HUDEP-2 (cell line): Measurements from ENCODE around the gene MED23.
"Not testable (repeated sequence)": the region's sequence is repeated elsewhere in the genome, so short reads cannot be mapped to it uniquely, and the experiment has no call there.

Experiments used
- DNase-seq, 76 experiments: peaks; one replicate each; lab custom pipeline; 2025; ENCODE audit not compliant: unreplicated experiment in 76 of 76; lab: John Stamatoyannopoulos, UW

Gene MED23

GRCh38 chr6:131587909-131588308 lies 40.1 kb downstream of the MED23 start:
- DNase-seq: no peak

DNA sequence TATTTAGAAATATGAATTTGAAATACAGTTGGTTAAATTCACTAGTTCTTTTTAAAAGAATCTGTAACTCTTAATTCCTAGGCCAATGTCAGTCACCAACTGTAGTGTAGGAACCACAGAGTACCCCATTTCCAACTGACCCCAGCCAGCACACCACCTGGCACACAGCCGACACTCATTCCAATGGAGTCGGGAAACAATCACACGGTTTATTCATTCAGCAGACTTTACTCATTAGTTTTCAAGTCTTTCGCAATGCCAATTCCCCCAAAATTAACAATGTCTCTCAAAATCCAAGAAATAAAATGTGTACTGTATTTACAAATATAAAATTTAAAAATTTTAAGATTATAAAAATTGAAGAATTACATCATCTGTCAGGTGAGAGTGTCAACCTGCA lies 41.5 kb downstream of the MED23 start:
- no peak for DNase-seq

DNA sequence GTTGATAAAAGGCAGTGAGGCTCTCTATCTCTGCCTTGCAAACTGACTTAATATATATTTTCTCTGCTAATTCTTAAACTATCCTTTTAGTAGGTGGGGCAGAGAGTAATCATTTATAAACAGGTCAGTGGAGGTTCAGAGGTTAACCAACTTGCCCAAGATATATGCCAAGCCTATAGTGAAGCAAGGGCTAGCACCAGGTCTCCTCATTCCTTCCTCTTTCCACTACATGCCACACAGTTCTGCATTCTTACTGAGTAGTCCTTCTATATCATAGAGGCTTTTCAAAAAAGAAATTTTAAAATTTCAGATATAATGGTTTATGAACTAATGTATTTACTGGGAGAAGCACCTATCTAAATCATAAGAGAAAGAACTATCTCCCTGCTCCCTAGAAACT lies 46.5 kb downstream of the MED23 start:
- DNase-seq: no peak

- DNase-seq: no peak
These were observed 52.1 kb downstream of the MED23 start for GRCh38 chr6:131575834-131576478.

DNA sequence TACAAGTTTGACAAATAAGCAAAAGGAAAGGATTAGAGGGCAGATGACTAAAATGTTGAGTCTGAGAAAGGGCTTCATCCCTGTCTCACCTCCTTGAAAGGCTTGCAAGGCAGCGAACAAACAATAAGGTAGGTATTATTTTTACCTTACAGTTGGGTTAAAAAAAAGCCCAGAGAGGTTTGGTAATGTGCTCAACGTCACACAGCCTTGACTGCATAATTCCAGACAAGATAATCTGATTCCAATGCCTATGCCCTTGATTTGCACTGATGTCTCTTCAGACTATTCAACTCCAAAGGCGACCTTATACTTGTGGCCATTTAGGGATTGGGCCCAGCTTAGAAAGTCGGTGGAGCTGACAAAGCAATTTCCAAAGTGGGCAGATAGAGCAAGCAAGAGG lies 53.4 kb downstream of the MED23 start:
- no peak for DNase-seq

DNA sequence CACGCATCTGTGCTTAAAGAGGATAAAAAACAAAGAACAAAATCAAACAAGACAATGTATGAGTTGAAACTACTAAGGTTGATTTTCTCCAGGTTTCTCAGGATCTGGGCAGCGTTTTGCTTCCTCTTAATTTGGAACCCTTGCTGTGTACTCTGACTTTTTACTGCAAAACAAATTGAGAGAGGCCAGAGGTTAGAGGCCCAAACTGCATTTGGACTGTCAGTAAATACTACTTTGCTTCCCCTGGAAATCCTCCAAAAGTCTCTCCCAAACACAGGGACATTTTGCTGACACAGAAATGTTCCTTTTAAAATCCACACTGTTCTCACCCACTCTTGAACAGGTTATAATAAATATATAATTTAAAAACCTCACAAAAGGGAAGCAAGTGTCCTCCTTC lies 53.9 kb downstream of the MED23 start:
- no peak for DNase-seq

DNA sequence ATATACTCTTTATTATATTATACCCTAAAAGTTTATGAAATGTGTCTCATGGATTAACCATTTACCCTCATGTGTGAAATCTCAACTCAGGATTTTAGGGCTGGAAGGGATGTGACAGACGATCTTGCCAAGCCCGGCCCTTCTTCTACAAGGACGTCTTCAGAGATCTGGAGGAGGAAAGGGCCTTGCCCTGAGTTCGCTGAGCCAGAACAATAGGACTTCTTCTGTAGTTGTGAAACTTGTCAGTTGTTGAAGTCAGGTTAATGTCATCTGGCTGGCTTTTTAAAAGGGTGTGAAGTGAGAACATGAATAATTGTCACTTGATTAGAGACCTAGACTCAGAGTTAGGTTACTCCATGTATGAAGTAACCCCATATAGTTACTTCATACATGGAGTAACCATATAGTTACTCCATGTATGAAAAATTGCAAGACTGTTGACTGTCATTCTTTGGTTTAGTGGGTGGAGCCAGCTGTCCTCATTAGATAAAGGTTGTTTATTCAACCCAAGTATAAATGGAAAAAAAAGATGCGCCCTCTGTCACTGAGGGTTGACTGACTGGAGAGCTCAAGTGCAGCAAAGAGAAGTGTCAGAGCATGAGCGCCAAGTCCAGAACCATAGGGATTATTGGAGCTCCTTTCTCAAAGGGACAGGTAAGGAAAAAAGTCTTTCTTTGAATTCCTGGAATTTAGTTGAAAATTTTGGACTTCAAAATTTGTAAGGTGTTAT lies 55.2 kb downstream of the MED23 start, which contains the start of gene ARG1:
TSS of gene ARG1 (plus strand) at position 541 of the 730 bp plus-strand sequence. CDS start at position 598, 57 bp downstream.
- peak in 10 of 76 experiments; percentile 3 to 48 (median 16) for DNase-seq

DNA sequence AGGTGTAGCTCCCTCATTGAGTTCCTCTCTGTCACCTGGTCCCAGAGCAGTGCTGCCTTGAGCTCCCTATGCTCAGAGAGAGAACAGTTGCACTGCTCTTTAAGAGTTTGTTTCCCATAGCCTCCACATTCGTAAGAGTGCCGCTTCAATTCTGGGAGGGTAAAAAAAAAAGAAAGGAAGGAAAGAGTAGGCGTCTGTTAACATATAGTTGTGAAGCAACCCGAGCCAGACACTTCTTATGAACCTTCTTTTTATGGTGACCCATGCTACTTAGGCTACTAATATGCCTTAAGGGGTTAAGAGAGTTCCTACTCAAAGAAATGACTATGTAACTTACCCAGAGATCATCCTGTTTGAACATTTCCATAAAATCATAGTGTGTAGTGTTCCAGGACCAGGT lies 59.3 kb downstream of the MED23 start:
- DNase-seq: no peak

GRCh38 chr6:131565056-131565455 lies 63.0 kb downstream of the MED23 start:
- DNase-seq: no peak

- no peak for DNase-seq
These were observed 65.9 kb downstream of the MED23 start for GRCh38 chr6:131561925-131562707.

DNA sequence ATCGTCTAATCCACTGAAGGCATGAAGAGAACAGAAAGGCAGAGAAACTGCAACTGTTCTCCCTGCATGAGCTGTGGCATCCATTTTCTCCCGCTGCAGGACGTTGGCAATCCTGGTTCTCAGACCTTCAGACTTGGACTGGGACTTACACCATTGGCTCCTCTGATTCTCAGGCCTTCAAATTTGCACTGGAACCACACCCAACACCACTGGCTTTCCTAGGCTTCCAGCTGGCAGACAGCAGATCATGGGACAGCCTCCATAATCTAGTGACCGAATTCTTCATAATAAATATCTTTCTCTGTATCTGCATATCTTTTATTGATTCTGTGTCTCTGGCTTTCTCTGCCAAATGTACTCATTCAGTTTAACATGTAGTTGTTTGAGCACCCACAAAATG lies 69.1 kb downstream of the MED23 start:
- DNase-seq: no peak

- no peak for DNase-seq
These were observed 72.0 kb downstream of the MED23 start for GRCh38 chr6:131555992-131556391.

- no peak for DNase-seq
These were observed 75.5 kb downstream of the MED23 start for GRCh38 chr6:131552572-131552971.

DNA sequence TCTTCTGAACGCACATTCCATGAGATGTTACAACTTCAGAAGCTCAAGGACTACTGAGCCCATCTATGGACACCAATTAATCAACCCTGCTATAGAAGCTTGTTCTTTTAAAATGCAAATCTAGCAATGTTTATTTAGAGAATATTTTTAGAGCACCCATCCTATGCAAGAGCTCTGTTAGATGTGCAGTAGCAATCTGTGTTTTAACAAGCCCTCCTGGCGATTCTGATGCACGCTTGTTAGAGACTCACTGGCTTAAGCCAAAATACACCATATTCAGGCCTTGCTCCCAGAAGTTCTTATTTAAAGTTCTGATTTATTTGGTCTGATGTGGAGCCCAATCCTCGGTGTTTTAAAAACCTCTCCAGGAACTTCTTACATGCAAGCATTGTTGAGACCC lies 76.1 kb downstream of the MED23 start:
- no peak for DNase-seq

- DNase-seq: no peak
These were observed 78.2 kb downstream of the MED23 start for GRCh38 chr6:131549811-131550210.

- DNase-seq: no peak
These were observed 79.6 kb downstream of the MED23 start for GRCh38 chr6:131548441-131548840.

DNA sequence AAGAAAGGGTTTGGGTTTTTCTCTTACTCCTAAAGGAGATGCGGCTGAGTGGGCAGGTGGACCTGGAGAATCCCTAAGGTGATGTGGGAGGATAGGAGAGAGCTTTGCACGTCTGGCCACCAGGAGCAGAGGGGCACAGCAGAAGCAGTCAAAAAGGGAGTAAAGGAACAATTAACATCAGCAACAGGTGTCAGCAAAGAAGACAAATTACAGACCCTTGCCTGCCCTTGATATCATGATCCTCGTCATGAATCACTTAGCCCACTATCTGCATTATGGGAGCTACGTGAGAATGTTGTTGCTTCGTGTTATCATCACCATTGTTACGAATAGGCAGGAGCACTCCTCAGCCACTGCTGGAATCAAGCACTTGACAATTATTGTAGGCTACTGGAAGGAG lies 80.6 kb downstream of the MED23 start:
- no peak for DNase-seq

GRCh38 chr6:131545317-131545716 lies 82.7 kb downstream of the MED23 start:
- DNase-seq: no peak

- not testable (repeated sequence) for DNase-seq
These were observed 89.4 kb downstream of the MED23 start for GRCh38 chr6:131538615-131539014.

GRCh38 chr6:131532580-131533039 lies 95.4 kb downstream of the MED23 start:
- DNase-seq: no peak

GRCh38 chr6:131531681-131532080 lies 96.4 kb downstream of the MED23 start:
- not testable (repeated sequence) for DNase-seq
